Smooth muscle cell (in vitro differentiated cells): Measurements from ENCODE around the gene DAPK2. TPM values are rescaled to one million over a fixed set of nuclear protein-coding genes. Genes with fewer than 3 reads are reported as not detected.

Experiments used
- DNase-seq: peaks from one replicate; lab custom pipeline; 2025; ENCODE audit not compliant: unreplicated experiment; lab: John Stamatoyannopoulos, UW
- H2AFZ ChIP-seq: fragments of 200-600 bp; sonication (generic); 2 replicates; pipeline ENCODE4 v1.6.0; 2016; ENCODE audit warnings: antibody characterized with exemption, low read depth, mild to moderate bottlenecking
- H3F3A ChIP-seq: fragments of 200-600 bp; sonication (generic); 2 replicates; pipeline ENCODE4 v1.6.0; 2017; ENCODE audit warnings: antibody characterized with exemption, low read depth
- H3K27ac ChIP-seq: fragments of 200-600 bp; sonication (generic); 2 replicates; pipeline ENCODE4 v1.5.1; 2016; ENCODE audit warnings: low read depth, mild to moderate bottlenecking
- H3K27me3 ChIP-seq: fragments of 200-600 bp; sonication (generic); 2 replicates; pipeline ENCODE4 v1.6.1; 2016; ENCODE audit warnings: low read depth, mild to moderate bottlenecking
- H3K36me3 ChIP-seq: fragments of 200-600 bp; sonication (generic); 2 replicates; pipeline ENCODE4 v1.5.1; 2016; ENCODE audit warnings: low read depth
- H3K4me1 ChIP-seq: fragments of 200-600 bp; sonication (generic); 2 replicates; pipeline ENCODE4 v1.5.1; 2016; ENCODE audit warnings: low read depth
- H3K4me2 ChIP-seq: fragments of 200-600 bp; sonication (generic); 2 replicates; pipeline ENCODE4 v1.6.0; 2016; ENCODE audit warnings: mild to moderate bottlenecking
- H3K4me3 ChIP-seq: fragments of 200-600 bp; sonication (generic); 2 replicates; pipeline ENCODE4 v1.5.1; 2016; ENCODE audit warnings: mild to moderate bottlenecking
- H3K79me2 ChIP-seq: fragments of 200-600 bp; sonication (generic); 2 replicates; pipeline ENCODE4 v1.6.0; 2016; ENCODE audit warnings: low read depth, mild to moderate bottlenecking
- H3K9ac ChIP-seq: fragments of 200-600 bp; sonication (generic); 2 replicates; pipeline ENCODE4 v1.6.0; 2016; ENCODE audit warnings: low read depth
- H3K9me3 ChIP-seq: fragments of 200-600 bp; sonication (generic); replicated peaks from 2 replicates; pipeline ENCODE4 v1.5.1; 2016; ENCODE audit warnings: low read depth
- H4K20me1 ChIP-seq: fragments of 200-600 bp; sonication (generic); 2 replicates; pipeline ENCODE4 v1.6.0; 2016; ENCODE audit warnings: low read depth
- CTCF ChIP-seq: fragments of 200-600 bp; sonication (generic); IDR thresholded peaks from 2 replicates; pipeline ENCODE4 v1.5.1; 2017; ENCODE audit warnings: borderline replicate concordance, mild to moderate bottlenecking, antibody characterized with exemption; ENCODE audit not compliant: insufficient read depth, poor library complexity, severe bottlenecking
- WGBS: methylation state at CpG from one replicate; pipeline ENCODE4 v1.1.7; 2016; ENCODE audit warnings: low lambda C conversion rate; 5-methylcytosine and 5-hydroxymethylcytosine counted together
- polyA plus RNA-seq: library from polyadenylated mRNA; unstranded; fragments of >200 nt; fragmentation: Nextera tagmentation; extraction: Ambion mirVana; gene quantifications from 2 replicates; pipeline ENCODE4 v1.2.1, GENCODE V29; 2016
- total RNA-seq: library from RNA; depleted of rRNA; stranded (reverse); fragments of >200 nt; gene quantifications from 2 replicates; pipeline ENCODE4 v1.2.3, GENCODE V29; 2014

The DAPK2 gene
- not detected in 2 replicates for total RNA-seq
- not detected in 2 replicates for polyA plus RNA-seq

- TF ChIP-seq CTCF: peak; percentile 83
- H3K9ac ChIP-seq: no peak within 1 kb of the TSS
- H3K4me3 ChIP-seq: peak within 1 kb of the TSS; percentile 53
- peaks cover 71% of the 10 kb centered on the region for H3K27me3 ChIP-seq
- H3K27ac ChIP-seq: no peak within 1 kb of the TSS
- H3K4me1 ChIP-seq: peaks cover 6% of the 10 kb centered on the region
- DNase-seq: no peak
- WGBS: 18% methylated on average over 40 of the region's 50 CpGs
- no peaks in the 10 kb centered on the region for H3K9me3 ChIP-seq
- no peaks in the 10 kb centered on the region for H3K79me2 ChIP-seq
- peak within 1 kb of the TSS; percentile 49 for H2AFZ ChIP-seq
- H3F3A ChIP-seq: no peaks in the 10 kb centered on the region
- no peaks in the 10 kb centered on the region for H3K36me3 ChIP-seq
- H4K20me1 ChIP-seq: no peaks in the 10 kb centered on the region
- H3K4me2 ChIP-seq: peak within 1 kb of the TSS; percentile 89
Measured at GRCh38 chr15:64046421-64047153, at the start of gene DAPK2. DAPK2 (minus strand) TSS chr15:64046485; CDS start chr15:64040261, 6,224 bp downstream.

DNA sequence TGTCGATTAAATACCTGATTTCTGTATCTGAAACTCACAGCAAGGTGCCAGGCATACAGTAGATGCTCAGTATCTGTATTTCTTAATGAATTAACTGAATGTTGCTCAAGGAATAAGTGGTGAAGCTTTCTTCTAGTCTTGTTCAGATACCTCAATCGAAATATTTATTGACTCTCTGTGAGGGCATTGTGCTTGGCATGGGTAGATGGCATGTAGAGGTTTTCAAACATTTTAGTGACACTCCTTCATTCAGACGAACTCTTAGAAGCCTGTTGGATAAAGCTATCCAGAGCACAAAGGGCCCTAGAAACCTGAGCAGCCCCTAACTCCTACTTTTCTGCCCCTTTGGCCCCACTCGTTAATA lies 49.1 kb upstream of the DAPK2 start:
- no peak for DNase-seq
- Histone ChIP-seq H2AFZ (no peak overlapping the region), H3K4me3 (peak overlapping the region; percentile 87), H3K79me2 (peaks cover 67% of the 10 kb centered on the region), H3K4me2 (peak overlapping the region; percentile 65), H3K27me3 (no peaks in the 10 kb centered on the region), H3K9ac (no peak overlapping the region), H3K9me3 (no peaks in the 10 kb centered on the region), H3K36me3 (no peaks in the 10 kb centered on the region), H4K20me1 (peaks cover 42% of the 10 kb centered on the region), H3F3A (peaks cover 12% of the 10 kb centered on the region), H3K4me1 (peaks cover 22% of the 10 kb centered on the region), H3K27ac (no peak overlapping the region)
- TF ChIP-seq CTCF: no peak
- 46% methylated on average over 4 of the region's 4 CpGs for WGBS

- peak within 1 kb of the TSS; percentile 90 for H2AFZ ChIP-seq
- H3K27me3 ChIP-seq: no peaks in the 10 kb centered on the region
Measured at GRCh38 chr15:64093627-64094417, 47.5 kb upstream of the DAPK2 start, which contains the start of gene CIAO2A. CIAO2A (minus strand) TSS chr15:64093838; CDS start chr15:64093768, 70 bp downstream.

More at GRCh38 chr15:64093627-64094417, 47.5 kb upstream of the DAPK2 start, which contains the start of gene CIAO2A:
- TF ChIP-seq CTCF: no peak
- under 1% methylated on average over 41 of the region's 41 CpGs for WGBS
- Histone ChIP-seq H3F3A (peaks cover 12% of the 10 kb centered on the region), H3K36me3 (no peaks in the 10 kb centered on the region), H3K27ac (peak within 1 kb of the TSS; percentile 62), H4K20me1 (peaks cover 26% of the 10 kb centered on the region), H3K4me1 (peaks cover 22% of the 10 kb centered on the region), H3K9ac (peak within 1 kb of the TSS; percentile 70), H3K79me2 (peaks cover 54% of the 10 kb centered on the region), H3K9me3 (no peaks in the 10 kb centered on the region), H3K4me3 (peak within 1 kb of the TSS; percentile 74), H3K4me2 (peak within 1 kb of the TSS; percentile 87)
- peak; percentile 56 for DNase-seq
